ENCODE measurements around the gene CCDC73.
"Not testable (repeated sequence)": the region's sequence is repeated elsewhere in the genome, so short reads cannot be mapped to it uniquely, and the experiment has no call there.

Gene CCDC73

GRCh38 chr11:32705309-32706033 is 89.0 kb downstream of the CCDC73 start:
- DNase-seq: no peak

GRCh38 chr11:32704775-32705174 is 89.7 kb downstream of the CCDC73 start:
- DNase-seq: no peak

DNA sequence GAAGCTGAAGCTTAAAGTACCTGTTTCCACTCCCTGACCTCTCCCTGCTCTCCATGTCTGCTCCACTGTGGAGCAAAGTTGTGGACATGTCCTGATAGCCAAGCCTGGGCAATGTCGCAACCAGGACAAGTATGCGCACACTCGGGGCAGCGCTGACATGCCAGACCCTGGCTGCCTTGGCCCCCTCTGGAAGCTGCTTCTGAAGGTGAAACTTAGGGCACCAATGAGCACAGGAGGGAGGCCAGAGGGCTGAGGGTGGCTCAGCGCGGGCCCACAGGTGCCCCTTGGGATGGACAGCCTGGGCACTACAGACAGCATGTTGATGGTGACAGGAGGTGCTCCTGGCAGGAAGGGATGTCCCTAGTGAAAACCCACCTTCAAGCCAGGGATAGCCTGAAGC is 90.2 kb downstream of the CCDC73 start:
- DNase-seq: no peak

DNA sequence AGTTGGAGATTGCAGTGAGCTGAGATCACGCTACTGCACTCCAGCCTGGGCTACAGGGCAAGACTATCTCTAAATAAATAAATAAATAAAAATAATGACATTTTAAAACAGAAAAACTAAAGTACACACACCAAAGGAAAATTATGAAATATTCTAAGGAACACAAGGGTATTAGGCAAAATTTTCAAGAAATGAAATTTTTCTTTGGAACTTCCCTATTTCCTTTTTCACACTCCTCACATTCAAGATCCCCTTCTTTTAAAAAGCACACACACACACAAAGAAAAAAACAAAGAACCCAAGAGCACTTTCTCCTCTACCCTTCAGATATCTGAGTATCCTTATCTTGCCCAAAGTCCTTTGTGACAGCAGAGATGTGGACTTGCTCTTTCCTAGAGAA is 92.8 kb downstream of the CCDC73 start:
- no peak for DNase-seq

DNA sequence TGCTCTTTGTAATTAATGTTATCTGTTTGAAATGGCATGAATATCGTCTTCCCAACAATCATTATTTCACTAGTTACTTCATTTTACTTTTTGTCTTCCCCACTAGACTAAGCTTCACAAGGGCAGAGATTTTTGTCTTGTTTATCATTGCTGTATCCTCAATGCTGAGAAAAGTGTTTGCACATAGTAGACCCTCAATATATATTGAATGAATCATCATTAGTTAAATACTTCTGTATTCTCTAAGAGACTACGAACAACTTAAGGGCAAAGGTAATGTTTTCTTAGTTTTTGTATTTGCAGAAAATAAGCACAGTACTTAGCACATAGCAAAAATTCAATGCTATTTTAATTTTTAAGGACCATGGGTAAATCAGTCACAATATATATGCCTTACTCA is 95.9 kb downstream of the CCDC73 start:
- no peak for DNase-seq

- DNase-seq: no peak
These were observed 123.4 kb downstream of the CCDC73 start for GRCh38 chr11:32671051-32671450.

GRCh38 chr11:32659672-32660071 is 134.8 kb downstream of the CCDC73 start:
- no peak for DNase-seq

GRCh38 chr11:32658639-32659406 is 135.6 kb downstream of the CCDC73 start:
- DNase-seq: no peak

DNA sequence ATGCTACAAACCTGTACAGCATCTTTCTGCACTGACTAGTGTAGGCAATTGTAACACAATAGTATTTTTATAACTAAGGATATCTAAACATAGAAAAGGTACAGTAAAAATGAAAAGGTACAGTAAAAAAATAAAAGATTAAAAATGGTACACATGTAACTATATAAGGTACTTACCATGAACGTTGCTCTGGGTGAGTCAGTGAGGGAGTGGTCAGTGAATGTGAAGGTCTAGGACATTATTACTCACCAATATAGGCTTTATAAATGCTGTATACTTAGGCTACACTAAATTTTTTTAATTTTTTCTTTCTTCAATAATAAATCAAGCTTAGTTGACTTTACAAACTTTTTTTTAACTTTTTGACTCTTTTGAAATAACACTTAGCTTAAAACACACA is 150.9 kb downstream of the CCDC73 start:
- no peak for DNase-seq

DNA sequence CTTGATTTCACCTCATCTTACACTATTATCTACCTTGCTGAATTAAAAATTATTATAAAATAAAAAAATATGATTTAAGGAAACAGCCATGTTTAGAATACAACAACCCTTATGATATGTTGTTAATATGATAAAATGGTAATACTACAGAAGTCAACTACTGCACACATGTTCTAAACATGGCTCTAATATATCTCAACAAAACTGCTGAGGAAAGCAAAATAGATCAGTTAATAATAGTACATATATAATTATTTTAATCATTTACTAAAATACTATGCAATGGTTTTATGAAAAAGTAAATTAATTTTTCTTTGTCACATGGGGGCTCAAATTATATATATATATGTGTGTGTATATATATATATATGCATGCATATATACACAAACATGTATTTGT is 153.1 kb downstream of the CCDC73 start:
- no peak for DNase-seq

DNA sequence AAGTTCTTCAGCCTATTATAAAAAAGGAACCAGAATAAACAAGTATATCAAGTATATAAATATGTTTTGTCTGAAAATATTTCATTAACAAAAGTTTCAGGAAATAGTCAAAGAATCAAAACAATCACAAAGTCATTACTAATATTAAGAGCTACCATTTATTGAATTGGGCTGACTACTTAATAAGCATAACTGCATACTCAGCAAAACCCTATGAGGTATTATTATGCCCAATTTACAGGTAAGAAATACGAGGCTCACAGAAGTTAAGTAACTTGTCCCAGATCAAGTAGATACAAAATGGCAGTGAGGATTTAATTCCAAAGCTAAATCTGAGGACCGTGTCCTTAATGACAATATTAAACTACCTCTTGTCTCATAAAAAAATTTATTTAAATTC is 158.6 kb downstream of the CCDC73 start:
- DNase-seq: no peak

DNA sequence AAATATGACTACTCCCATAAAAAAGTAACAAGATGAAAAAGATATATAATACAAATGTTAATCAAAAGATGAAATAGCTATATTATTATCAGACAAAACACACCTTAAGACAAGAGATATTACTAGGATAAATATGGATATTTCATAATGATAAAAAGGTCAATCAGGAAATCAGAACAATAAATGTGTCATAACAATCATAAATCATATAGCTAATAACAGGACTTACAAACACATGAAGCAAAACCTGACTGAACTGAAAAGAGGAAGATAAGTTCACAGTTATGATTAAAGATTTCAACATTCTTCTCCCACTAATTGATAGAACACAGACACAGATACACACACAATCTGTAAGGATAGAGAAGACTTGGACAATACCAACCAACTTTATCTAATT is 163.6 kb downstream of the CCDC73 start:
- DNase-seq: no peak

GRCh38 chr11:32616903-32617302 is 177.6 kb downstream of the CCDC73 start:
- no peak for DNase-seq

DNA sequence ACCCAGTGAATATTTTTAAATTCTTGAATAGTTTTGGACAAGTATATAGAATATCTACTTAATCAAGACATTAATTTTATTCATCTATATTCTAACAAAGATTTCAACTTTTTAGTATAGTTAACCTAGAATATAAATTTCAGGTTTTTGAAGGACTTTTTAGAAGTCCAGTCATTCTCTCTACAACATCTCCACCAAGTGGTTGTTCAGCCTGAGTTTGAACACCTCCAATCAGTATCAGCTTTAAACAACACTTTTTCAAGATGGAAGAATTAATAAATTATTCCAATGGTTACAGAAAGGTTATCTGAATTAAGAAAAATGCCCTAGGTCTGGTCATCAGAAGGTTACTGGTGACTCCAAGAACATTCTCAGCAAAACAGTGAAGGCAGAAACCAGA is 179.0 kb downstream of the CCDC73 start:
- DNase-seq: no peak

DNA sequence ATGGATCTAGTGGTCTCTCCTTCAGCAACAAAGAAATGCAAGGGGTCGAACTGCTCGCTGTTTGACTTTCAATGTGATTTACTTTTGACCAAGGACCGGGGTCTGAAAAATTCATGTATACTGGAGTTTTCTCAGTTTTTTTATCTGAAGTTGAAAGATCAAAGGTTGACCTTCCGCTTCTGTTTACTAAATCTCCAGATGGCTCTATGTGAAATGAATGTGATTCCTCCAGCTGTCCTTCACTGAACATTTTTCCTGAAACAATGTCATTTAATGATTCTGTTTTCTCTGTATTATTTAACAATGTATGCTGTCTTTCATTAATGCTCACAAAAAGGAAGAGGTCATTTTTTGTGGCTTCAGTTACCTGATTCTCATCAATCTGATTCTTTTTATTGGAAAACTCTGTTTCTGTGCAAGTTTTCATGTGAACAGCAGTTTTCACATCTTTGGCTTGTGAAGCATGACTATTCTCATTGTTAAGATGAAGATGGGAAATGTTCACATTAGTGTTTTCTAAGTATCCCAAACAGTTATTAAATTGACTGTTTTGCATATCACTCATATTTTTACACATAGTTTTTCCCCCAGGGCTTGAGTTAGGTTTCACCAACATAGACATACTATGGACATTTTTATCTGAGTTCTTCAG is 180.8 kb downstream of the CCDC73 start:
- DNase-seq: no peak

GRCh38 chr11:32610797-32611352 is 183.6 kb downstream of the CCDC73 start:
- no peak for DNase-seq

- DNase-seq: not testable (repeated sequence)
These were observed 185.6 kb downstream of the CCDC73 start for GRCh38 chr11:32608826-32609225.

DNA sequence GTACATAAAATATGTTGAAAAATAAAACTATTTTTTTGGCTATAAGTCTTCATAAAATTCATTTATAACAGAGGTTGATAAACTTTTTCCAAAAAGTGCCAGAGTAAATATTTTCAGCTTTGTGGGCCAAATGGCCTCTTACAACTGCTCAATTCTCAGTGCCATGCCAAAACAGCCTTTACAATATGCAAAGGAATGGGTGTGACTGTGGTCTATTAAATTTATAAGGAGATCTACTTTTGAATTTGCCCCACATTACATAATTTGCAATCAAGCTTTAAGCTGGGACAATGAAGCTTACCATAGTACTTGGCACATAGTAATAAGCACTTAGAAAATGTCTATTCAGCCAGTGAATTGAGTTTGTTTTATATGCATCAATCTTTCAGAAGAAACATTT is 188.2 kb downstream of the CCDC73 start:
- no peak for DNase-seq

DNA sequence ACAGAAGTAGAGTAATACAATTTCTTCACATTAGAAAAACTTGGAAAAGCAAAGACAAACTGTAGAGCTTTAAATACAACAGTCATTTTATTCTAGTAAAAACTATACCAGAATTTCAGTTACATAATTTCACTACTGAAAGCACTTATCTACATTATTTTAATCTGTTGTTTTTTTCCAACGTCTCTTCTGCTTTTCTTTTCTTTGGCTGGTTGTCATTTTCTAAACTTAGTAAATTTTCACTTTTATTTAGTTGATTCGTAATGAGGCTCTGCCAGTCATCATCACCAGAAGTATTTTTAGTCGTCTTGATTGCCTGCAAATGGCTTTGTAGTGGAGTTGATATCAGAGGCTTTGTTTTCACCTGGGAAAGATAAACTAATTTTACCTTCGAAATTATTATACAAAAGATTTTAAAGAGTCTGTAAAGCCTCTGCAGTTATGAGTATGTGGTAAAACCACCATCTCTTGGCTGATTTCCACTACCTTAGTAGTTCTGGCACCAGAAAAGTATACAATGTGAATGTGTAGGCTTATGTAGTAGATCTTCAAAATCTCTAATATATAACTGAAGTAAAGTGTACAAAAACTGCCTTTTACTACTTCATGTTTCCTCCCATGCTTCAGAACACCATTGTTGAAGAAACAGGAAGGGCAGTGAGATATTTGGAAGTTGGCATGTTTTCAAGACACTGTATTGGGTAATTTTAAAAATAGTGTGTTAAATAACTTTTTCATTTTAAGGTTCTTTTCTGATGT is 191.6 kb downstream of the CCDC73 start:
- DNase-seq: no peak

GRCh38 chr11:32597921-32598320 is 196.5 kb downstream of the CCDC73 start:
- DNase-seq: no peak

GRCh38 chr11:32596114-32596513 is 198.3 kb downstream of the CCDC73 start:
- not testable (repeated sequence) for DNase-seq

DNA sequence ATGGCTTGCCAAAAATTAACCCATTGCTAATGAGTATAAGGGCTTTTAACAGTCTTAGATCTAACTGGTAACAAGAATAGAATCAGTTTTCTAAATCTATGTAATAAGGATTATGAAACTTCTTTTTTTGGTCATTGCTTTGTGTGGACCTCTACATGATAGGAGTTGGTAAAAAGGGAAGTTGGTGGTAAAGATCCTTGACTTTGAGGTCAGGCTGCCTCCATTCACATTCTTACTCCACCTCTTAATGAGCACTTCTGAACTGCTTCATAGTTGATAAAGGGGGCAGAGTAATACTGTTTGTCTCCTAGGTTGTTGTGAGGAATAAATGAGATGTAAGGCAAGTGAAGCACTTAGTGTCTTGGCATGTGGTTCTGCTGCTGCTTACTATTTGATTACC is 200.2 kb downstream of the CCDC73 start:
- DNase-seq: no peak
